IMR-90 (cell line): ENCODE measurements around the gene SNRPB2. TPM values are rescaled to one million over a fixed set of nuclear protein-coding genes. Genes with fewer than 3 reads are reported as not detected.
A peak's percentile ranks its signal among the peaks of the same experiment; 100 is the strongest.

Experiments used
- ATAC-seq: fragments of 200-7000 bp; cut with Tn5 transposase; 2 replicates; pipeline ENCODE4 v1.9.1; 2020; ENCODE audit warnings: low read depth, mild to moderate bottlenecking, moderate library complexity
- Bru-seq: library from RNA; stranded (reverse); fragments of 400-500 nt; gene quantifications from one replicate; lab custom pipeline; 2021; lab: Mats Ljungman, UMichigan
- BruChase-seq, 2 experiments: library from RNA; stranded (reverse); fragments of 400-500 nt; gene quantifications; one replicate each; lab custom pipeline; 2021; lab: Mats Ljungman, UMichigan
- BruUV-seq: library from RNA; stranded (reverse); fragments of 400-500 nt; replicated peaks from 2 replicates; lab custom pipeline; 2021; lab: Mats Ljungman, UMichigan
- CTCF ChIA-PET: fragments of 300-600 bp; formaldehyde crosslinking; extraction: SDS; loops from one replicate; lab custom pipeline; 2021; ENCODE audit warnings: antibody characterized with exemption; lab: Yijun Ruan, JAX
- POLR2A ChIA-PET: fragments of 300-600 bp; sonication (Branson Sonifier 250); formaldehyde crosslinking; loops from one replicate; lab custom pipeline; 2022; ENCODE audit warnings: antibody characterized with exemption; ENCODE audit not compliant: unreplicated experiment; lab: Charles Lee
- DNase-seq: peaks from one replicate; pipeline ENCODE4 v3.0.0; 2013
- H2AFZ ChIP-seq: replicated peaks from 2 replicates; pipeline ENCODE3; 2013; ENCODE audit warnings: low read length, mild to moderate bottlenecking; ENCODE audit not compliant: poor library complexity
- H2AK5ac ChIP-seq: 2 replicates; pipeline ENCODE4 v1.6.1; 2013; ENCODE audit warnings: low read depth, low read length, inconsistent platforms
- H2AK9ac ChIP-seq: replicated peaks from 2 replicates; pipeline ENCODE3; 2013; ENCODE audit warnings: mild to moderate bottlenecking, low read depth, low read length, moderate library complexity; ENCODE audit not compliant: poor library complexity
- H2BK120ac ChIP-seq: 2 replicates; pipeline ENCODE4 v1.6.1; 2013; ENCODE audit warnings: low read depth, low read length, inconsistent platforms
- H2BK15ac ChIP-seq: 3 replicates; pipeline ENCODE4 v1.6.1; 2013; ENCODE audit warnings: low read depth, low read length, inconsistent platforms
- H2BK20ac ChIP-seq: 2 replicates; pipeline ENCODE4 v1.6.1; 2013; ENCODE audit warnings: low read depth, mild to moderate bottlenecking, inconsistent platforms, low read length, moderate library complexity
- H2BK5ac ChIP-seq: 2 replicates; pipeline ENCODE4 v1.6.1; 2013; ENCODE audit warnings: mild to moderate bottlenecking, low read depth, low read length, inconsistent platforms; ENCODE audit not compliant: poor library complexity, severe bottlenecking
- H3K14ac ChIP-seq: replicated peaks from 2 replicates; pipeline ENCODE4 v1.6.1; 2013; ENCODE audit warnings: low read depth, low read length, inconsistent platforms
- H3K18ac ChIP-seq: 2 replicates; pipeline ENCODE4 v1.6.1; 2013; ENCODE audit warnings: low read depth, low read length, control low read depth
- H3K23ac ChIP-seq: 2 replicates; pipeline ENCODE4 v1.6.1; 2013; ENCODE audit warnings: low read depth, low read length, inconsistent platforms
- H3K27ac ChIP-seq: 2 replicates; pipeline ENCODE4 v1.5.1; 2013; ENCODE audit warnings: mild to moderate bottlenecking, control low read depth, low read length; ENCODE audit not compliant: insufficient read depth
- H3K27me3 ChIP-seq: 2 replicates; pipeline ENCODE4 v1.6.1; 2013; ENCODE audit warnings: low read length; ENCODE audit not compliant: control insufficient read depth, insufficient read depth
- H3K36me3 ChIP-seq: 2 replicates; pipeline ENCODE4 v1.6.1; 2013; ENCODE audit warnings: low read length, mixed read lengths; ENCODE audit not compliant: control insufficient read depth, insufficient read depth
- H3K4ac ChIP-seq: 2 replicates; pipeline ENCODE4 v1.6.1; 2013; ENCODE audit warnings: low read depth, low read length, inconsistent platforms
- H3K4me1 ChIP-seq: 2 replicates; pipeline ENCODE4 v1.6.1; 2013; ENCODE audit warnings: low read length, mixed read lengths; ENCODE audit not compliant: control insufficient read depth, insufficient read depth
- H3K4me2 ChIP-seq: 2 replicates; pipeline ENCODE4 v1.6.1; 2013; ENCODE audit warnings: low read depth, mild to moderate bottlenecking, control low read depth, low read length, moderate library complexity
- H3K4me3 ChIP-seq: 2 replicates; pipeline ENCODE4 v1.5.1; 2013; ENCODE audit warnings: low read depth, mild to moderate bottlenecking, control low read depth, low read length, moderate library complexity; ENCODE audit not compliant: insufficient read depth
- H3K56ac ChIP-seq: 2 replicates; pipeline ENCODE4 v1.6.1; 2013; ENCODE audit warnings: low read length, inconsistent platforms; ENCODE audit not compliant: insufficient read depth; ENCODE audit errors: extremely low read depth
- H3K79me1 ChIP-seq, 2 experiments: 2 replicates each; pipeline ENCODE4 v1.6.1; 2013; ENCODE audit warnings: low read length in 2 of 2, inconsistent platforms in 1 of 2, low read depth in 1 of 2
- H3K9ac ChIP-seq: 2 replicates; pipeline ENCODE4 v1.6.1; 2013; ENCODE audit warnings: low read depth, low read length, control low read depth
- H3K9me1 ChIP-seq: 2 replicates; pipeline ENCODE4 v1.6.1; 2013; ENCODE audit warnings: low read length, inconsistent platforms; ENCODE audit not compliant: insufficient read depth
- H3K9me3 ChIP-seq: 2 replicates; pipeline ENCODE4 v1.6.1; 2013; ENCODE audit warnings: low read length; ENCODE audit not compliant: control insufficient read depth, insufficient read depth
- H4K20me1 ChIP-seq: 2 replicates; pipeline ENCODE4 v1.6.1; 2013; ENCODE audit warnings: low read length, inconsistent platforms; ENCODE audit not compliant: insufficient read depth
- H4K5ac ChIP-seq: 2 replicates; pipeline ENCODE4 v1.6.1; 2013; ENCODE audit warnings: mild to moderate bottlenecking, low read depth, low read length, control low read depth
- H4K8ac ChIP-seq, 2 experiments: 2 replicates each; pipeline ENCODE4 v1.6.1; 2013; ENCODE audit warnings: low read depth in 2 of 2, low read length in 2 of 2, control low read depth in 1 of 2, inconsistent platforms in 1 of 2
- H4K91ac ChIP-seq: 2 replicates; pipeline ENCODE4 v1.6.1; 2013; ENCODE audit warnings: low read depth, low read length, inconsistent platforms; ENCODE audit not compliant: insufficient read depth
- BHLHE40 ChIP-seq: fragments of 150-350 bp; IDR thresholded peaks from 2 replicates; pipeline ENCODE4 v1.6.1; 2016; ENCODE audit warnings: mild to moderate bottlenecking, low read depth, low read length
- FOS ChIP-seq: fragments of 150-350 bp; IDR thresholded peaks from 2 replicates; pipeline ENCODE4 v1.6.1; 2016; ENCODE audit warnings: low read depth, low read length
- MAZ ChIP-seq: IDR thresholded peaks from 2 replicates; pipeline ENCODE4 v1.6.1; 2012; ENCODE audit warnings: low read depth, mild to moderate bottlenecking, low read length, improper control_type of control experiment, moderate library complexity, borderline replicate concordance
- POLR2A ChIP-seq: IDR thresholded peaks from 2 replicates; pipeline ENCODE4 v1.6.1; 2012; ENCODE audit warnings: mild to moderate bottlenecking, low read depth, low read length
- RAD21 ChIP-seq: IDR thresholded peaks from 2 replicates; pipeline ENCODE4 v1.6.1; 2012; ENCODE audit warnings: low read length, improper control_type of control experiment
- RFX5 ChIP-seq: IDR thresholded peaks from 2 replicates; pipeline ENCODE4 v1.8.0; 2012; ENCODE audit warnings: low read depth, mild to moderate bottlenecking, low read length, moderate library complexity
- WGBS, 2 experiments: methylation state at CpG; one replicate each; pipeline versions ENCODE4 v1.1.5 to v1.1.7; 2013; ENCODE audit warnings: missing lambda C conversion rate in 2 of 2; ENCODE audit not compliant: insufficient read length in 1 of 2; ENCODE audit errors: extremely low coverage in 2 of 2; 5-methylcytosine and 5-hydroxymethylcytosine counted together
- dilution Hi-C: fragments of 300-500 bp; cut with HindIII; formaldehyde crosslinking; loops from one replicate; pipeline ENCODE4 v1.14.3; 2018; ENCODE audit warnings: low sequenced_read_pairs; ENCODE audit not compliant: unreplicated experiment
- in situ Hi-C: fragments of 300-500 bp; cut with MboI; formaldehyde crosslinking; loops from 3 replicates; pipeline ENCODE4 v1.14.3; 2019; ENCODE audit warnings: low sequenced_read_pairs, inconsistent platforms, mixed read lengths
- intact Hi-C: fragments of 100-400 bp; cut with micrococcal nuclease; formaldehyde crosslinking; loops from 2 replicates; pipeline ENCODE4 v1.10.0; 2022
- long read RNA-seq: library from polyadenylated mRNA; unstranded; transcript quantifications from one replicate; pipeline ENCODE4 v2.0.0, GENCODE V29; 2021; ENCODE audit not compliant: unreplicated experiment
- polyA plus RNA-seq, 3 experiments: library from polyadenylated mRNA; depleted of rRNA; stranded (reverse); fragments of >200 nt; gene quantifications; 2 replicates each; pipeline ENCODE4 v1.2.3, GENCODE V29; 2012; ENCODE audit warnings: low replicate concordance in 1 of 3
- total RNA-seq: library from RNA; depleted of rRNA; stranded (reverse); fragments of >200 nt; gene quantifications from 2 replicates; pipeline ENCODE4 v1.2.3, GENCODE V29; 2012; rRNA removed
- TF ChIP-seq, protein P1 (sequence below): fragments of 150-350 bp; IDR thresholded peaks from 2 replicates; pipeline ENCODE4 v1.6.1; 2016; ENCODE audit warnings: low read depth, mild to moderate bottlenecking, low read length, moderate library complexity, borderline replicate concordance

The SNRPB2 gene
- total RNA-seq (27.1 and 69.2 TPM in 2 replicates), polyA plus RNA-seq (2012; rRNA removed) (61.4 and 65.6 TPM in 2 replicates), Bru-seq, nascent RNA (percentile 84 among the genes with signal in this experiment), BruChase-seq, experiment 1, labeled RNA remaining after a 6-hour chase (percentile 74 among the genes with signal in this experiment), BruChase-seq, experiment 2, labeled RNA remaining after a 2-hour chase (percentile 69 among the genes with signal in this experiment)
- polyA plus RNA-seq (2012; cell fraction: cytosol; rRNA removed) = 5.4 and 8.9 TPM in 2 replicates
- 1.3 and 16.6 TPM in 2 replicates for polyA plus RNA-seq (2012; cell fraction: nucleus; rRNA removed; ENCODE audit: low replicate concordance)
- long read RNA-seq, transcript SNRPB2-201 (7 exons, 2,452 nt) = minor isoform, 14 of 49 reads
- long read RNA-seq, transcript SNRPB2-202 (7 exons, 1,588 nt) = major isoform, 21 of 49 reads
- long read RNA-seq, partial matches to known transcripts = 12 of 49 reads
- long read RNA-seq, other reads (novel, unspliced or antisense) = 2 of 49 reads

DNA sequence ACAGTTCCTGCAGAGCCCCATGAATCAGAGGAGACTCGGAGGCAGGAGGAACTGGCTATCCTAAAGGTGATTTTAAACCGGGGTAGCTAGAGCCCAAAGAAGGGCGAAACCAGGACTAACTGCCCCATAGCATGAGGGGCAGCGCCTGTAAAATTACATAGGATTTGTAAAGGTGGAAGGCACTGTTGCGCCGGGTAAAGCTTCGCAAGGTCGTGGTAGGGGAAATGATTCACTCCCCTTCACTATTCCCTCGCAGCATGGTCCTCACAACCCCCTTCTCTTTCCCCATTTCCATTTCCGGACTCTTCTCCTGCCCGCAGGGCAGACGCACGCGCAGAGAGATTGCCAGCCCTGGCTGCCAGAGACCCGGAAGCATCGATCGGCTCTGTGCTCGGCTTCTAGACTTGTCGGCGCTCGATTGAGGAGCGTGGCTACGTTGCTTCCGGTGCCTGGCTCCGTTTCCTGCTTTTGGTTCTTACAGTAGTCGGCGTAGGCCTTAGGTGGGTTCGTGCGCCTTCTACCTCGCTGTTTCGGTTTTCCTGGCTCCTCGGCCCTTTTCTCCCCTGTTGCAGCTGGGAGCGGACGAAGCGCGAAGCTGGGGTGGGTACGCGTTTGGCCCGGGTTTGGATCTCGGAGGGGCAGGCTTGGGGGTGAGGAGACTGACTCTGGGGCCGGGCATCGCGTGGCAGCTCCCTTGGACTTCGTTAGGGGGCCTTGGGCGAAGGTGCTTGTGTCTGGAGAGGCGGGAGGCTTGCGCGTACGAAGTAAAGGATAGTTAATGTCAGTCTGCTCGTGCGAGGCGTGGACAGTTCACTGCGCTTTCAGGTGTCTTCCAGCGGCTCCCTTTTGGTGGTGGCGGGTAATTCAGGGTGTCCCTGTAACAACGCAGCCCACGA is at the start of gene SNRPB2:
Gene SNRPB2, plus strand, starts transcription at position 462 of the 896 bp plus-strand sequence. CDS start 1,677 bp downstream, outside the sequence.
- H3K4me2 ChIP-seq = peak within 1 kb of the TSS; percentile 92
- H3K9ac ChIP-seq = peak within 1 kb of the TSS; percentile 97
- peak within 1 kb of the TSS; percentile 96 for H3K4ac ChIP-seq
- no peaks in the 10 kb centered on the region for H3K9me1 ChIP-seq
- no peaks in the 10 kb centered on the region; the same call in 1 of the 2 replicates for H3K4me1 ChIP-seq
- ATAC-seq = peak; percentile 99
- H3K23ac ChIP-seq = peak within 1 kb of the TSS; percentile 78
- 0 out of 2 replicates have a peak, but pooled peaks cover 4% of the 10 kb centered on the region for H4K20me1 ChIP-seq
- peak within 1 kb of the TSS; percentile 99 for H3K14ac ChIP-seq
- peak; percentile 95 for DNase-seq
- H2BK20ac ChIP-seq = no peak within 1 kb of the TSS
- H3K79me1 ChIP-seq = peaks cover 9 to 24% of the 10 kb centered on the region in 2 experiments; a peak in 3 of 4 replicates
- peak within 1 kb of the TSS; percentile 96 for H2AK9ac ChIP-seq
- H4K8ac ChIP-seq = peak within 1 kb of the TSS; percentile 98 to 99
- peak within 1 kb of the TSS; percentile 98 for H4K5ac ChIP-seq
- H3K36me3 ChIP-seq = peaks cover 6% of the 10 kb centered on the region
- H3K4me3 ChIP-seq = peak within 1 kb of the TSS; percentile 89
- peak within 1 kb of the TSS; percentile 87 for H2BK5ac ChIP-seq
- dilution Hi-C loops (no loop called here), in situ Hi-C loops (loop anchor here (10.0 kb wide), 1 partner anchor 215 kb away; no protein-coding TSS in a partner anchor), intact Hi-C loops (loop anchor here (10.0 kb wide), 2 partner anchors 155 to 215 kb away; partner anchors contain the start of gene KIF16B)
- peak within 1 kb of the TSS; percentile 75 for H2BK120ac ChIP-seq
- H3K56ac ChIP-seq = peak within 1 kb of the TSS; percentile 83; the same call in 1 of the 2 replicates
- H3K27me3 ChIP-seq = no peaks in the 10 kb centered on the region
- no peaks in the 10 kb centered on the region for H3K9me3 ChIP-seq
- CTCF ChIA-PET = no interaction called here
- H2BK15ac ChIP-seq = no peak within 1 kb of the TSS
- H2AFZ ChIP-seq = peak within 1 kb of the TSS; percentile 99
- TF ChIP-seq, protein P1, sequence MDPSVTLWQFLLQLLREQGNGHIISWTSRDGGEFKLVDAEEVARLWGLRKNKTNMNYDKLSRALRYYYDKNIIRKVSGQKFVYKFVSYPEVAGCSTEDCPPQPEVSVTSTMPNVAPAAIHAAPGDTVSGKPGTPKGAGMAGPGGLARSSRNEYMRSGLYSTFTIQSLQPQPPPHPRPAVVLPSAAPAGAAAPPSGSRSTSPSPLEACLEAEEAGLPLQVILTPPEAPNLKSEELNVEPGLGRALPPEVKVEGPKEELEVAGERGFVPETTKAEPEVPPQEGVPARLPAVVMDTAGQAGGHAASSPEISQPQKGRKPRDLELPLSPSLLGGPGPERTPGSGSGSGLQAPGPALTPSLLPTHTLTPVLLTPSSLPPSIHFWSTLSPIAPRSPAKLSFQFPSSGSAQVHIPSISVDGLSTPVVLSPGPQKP = peak; percentile 96
- 0 out of 2 replicates have a peak, but pooled peaks have one; percentile 21 for TF ChIP-seq FOS
- TF ChIP-seq MAZ = peak; percentile 32; the same call in 1 of the 2 replicates
- no peak for TF ChIP-seq RAD21
- TF ChIP-seq POLR2A = peak; percentile 94
- peak; percentile 32; the same call in 1 of the 2 replicates for TF ChIP-seq BHLHE40
- TF ChIP-seq RFX5 = no peak
- peak within 1 kb of the TSS; percentile 71 for H3K18ac ChIP-seq
- peak within 1 kb of the TSS; percentile 61 for H2AK5ac ChIP-seq
- 8% methylated on average over 16 of the region's 57 CpGs; no CpG with 5 or more reads in 1 of the 2 experiments for WGBS, 2 experiments
- H4K91ac ChIP-seq = peak within 1 kb of the TSS; percentile 74
- peak within 1 kb of the TSS; percentile 92 for H3K27ac ChIP-seq
- POLR2A ChIA-PET = no interaction called here
- TSS peak; percentile 80 for BruUV-seq
